HCT116 (cell line): ENCODE measurements around the gene EGFR. TPM values are rescaled to one million over a fixed set of nuclear protein-coding genes. Genes with fewer than 3 reads are reported as not detected.

Experiments
- ATAC-seq: fragments of 200-7000 bp; cut with Tn5 transposase; 2 replicates; pipeline ENCODE4 v1.9.1; 2020; ENCODE audit warnings: mild to moderate bottlenecking, moderate library complexity
- BruUV-seq: library from RNA; stranded (reverse); fragments of 400-500 nt; replicated peaks from 2 replicates; lab custom pipeline; 2021; lab: Mats Ljungman, UMichigan
- CTCF ChIA-PET: fragments of 300-600 bp; sonication (Branson Sonifier 250); formaldehyde crosslinking; loops from one replicate; lab custom pipeline; 2021; ENCODE audit warnings: antibody characterized with exemption; lab: Charles Lee
- POLR2A ChIA-PET: fragments of 300-600, 350-600 bp; sonication (Branson Sonifier 250); formaldehyde crosslinking; loops from one replicate; lab custom pipeline; 2021; ENCODE audit warnings: antibody characterized with exemption; lab: Charles Lee
- RAD21 ChIA-PET, 2 experiments: fragments of 300-600 bp; sonication (Branson Sonifier 250); formaldehyde crosslinking; loops; one replicate each; lab custom pipeline; 2023; ENCODE audit warnings: low total read pairs in 2 of 2; ENCODE audit not compliant: uncharacterized antibody in 2 of 2, unreplicated experiment in 2 of 2, low non-redundant PET in 1 of 2; lab: Charles Lee
- DNase-seq: peaks from one replicate; pipeline ENCODE4 v3.0.0-alpha.2; 2010; ENCODE audit warnings: low read depth, low spot score
- H2AFZ ChIP-seq: fragments of 200-600 bp; shearing (Covaris generic), sonication (generic); 2 replicates; pipeline ENCODE4 v1.6.1; 2017; ENCODE audit warnings: low read depth, mixed run types, mixed read lengths, antibody characterized with exemption, low read length; ENCODE audit not compliant: poor library complexity, severe bottlenecking
- H3K27ac ChIP-seq: 2 replicates; pipeline ENCODE4 v1.5.1; 2012; ENCODE audit warnings: low read depth, low read length
- H3K27me3 ChIP-seq: fragments of 200-600 bp; sonication (generic); 2 replicates; pipeline ENCODE4 v1.6.1; 2016; ENCODE audit warnings: mixed run types, low read length, mixed read lengths; ENCODE audit not compliant: insufficient read depth
- H3K36me3 ChIP-seq, 2 experiments: fragments of 200-500 bp in 1 of 2; fragments of 200-600 bp in 1 of 2; sonication (Bioruptor generic) in 1 of 2; sonication (generic) in 1 of 2; 2 replicates each; pipeline versions ENCODE4 v1.5.1 to v1.6.1; 2014 to 2016; ENCODE audit warnings: low read length in 2 of 2, inconsistent platforms in 1 of 2, mixed read lengths in 1 of 2, mixed run types in 1 of 2; ENCODE audit not compliant: insufficient read depth in 2 of 2, control insufficient read depth in 1 of 2
- H3K4me1 ChIP-seq, 2 experiments: fragments of 200-600 bp in 1 of 2; sonication (generic) in 1 of 2; 2 replicates each; pipeline versions ENCODE4 v1.5.1 to v1.6.1; 2012 to 2017; ENCODE audit warnings: low read length in 2 of 2, inconsistent platforms in 1 of 2, mild to moderate bottlenecking in 1 of 2, mixed read lengths in 1 of 2, mixed run types in 1 of 2, moderate library complexity in 1 of 2; ENCODE audit not compliant: insufficient read depth in 2 of 2, control insufficient read depth in 1 of 2
- H3K4me2 ChIP-seq: fragments of 200-600 bp; sonication (generic); 2 replicates; pipeline ENCODE4 v1.6.1; 2017; ENCODE audit warnings: mixed run types, low read length, mixed read lengths
- H3K4me3 ChIP-seq, 2 experiments: fragments of 200-600 bp in 1 of 2; sonication (generic) in 1 of 2; replicated peaks in 1 of 2; 2 replicates each; pipeline ENCODE4 v1.5.1; 2011 to 2016; ENCODE audit warnings: low read length in 2 of 2, control low read depth in 1 of 2, low read depth in 1 of 2, mild to moderate bottlenecking in 1 of 2, mixed read lengths in 1 of 2, mixed run types in 1 of 2
- H3K79me2 ChIP-seq: fragments of 200-600 bp; sonication (generic); 2 replicates; pipeline ENCODE4 v1.6.1; 2017; ENCODE audit warnings: mild to moderate bottlenecking, mixed run types, low read length, moderate library complexity, mixed read lengths; ENCODE audit not compliant: insufficient read depth
- H3K9ac ChIP-seq: fragments of 200-600 bp; sonication (generic); 2 replicates; pipeline ENCODE4 v1.6.1; 2016; ENCODE audit warnings: low read length, mixed read lengths
- H3K9me2 ChIP-seq: fragments of 200-600 bp; sonication (generic), shearing (Covaris generic); 2 replicates; pipeline ENCODE4 v1.6.1; 2017; ENCODE audit warnings: mixed run types, mild to moderate bottlenecking, moderate library complexity; ENCODE audit not compliant: insufficient read depth
- H3K9me3 ChIP-seq, 2 experiments: fragments of 200-500 bp in 1 of 2; fragments of 200-600 bp in 1 of 2; sonication (Bioruptor generic) in 1 of 2; sonication (generic) in 1 of 2; 2 replicates each; pipeline ENCODE4 v1.6.1; 2014 to 2017; ENCODE audit warnings: low read length in 2 of 2, mixed read lengths in 2 of 2, inconsistent platforms in 1 of 2, low read depth in 1 of 2, mild to moderate bottlenecking in 1 of 2, mixed run types in 1 of 2, moderate library complexity in 1 of 2; ENCODE audit not compliant: control insufficient read depth in 1 of 2, insufficient read depth in 1 of 2
- H4K20me1 ChIP-seq: fragments of 200-600 bp; sonication (generic), shearing (Covaris generic); 2 replicates; pipeline ENCODE4 v1.6.1; 2017; ENCODE audit warnings: mixed run types, mild to moderate bottlenecking, moderate library complexity; ENCODE audit not compliant: insufficient read depth
- ATF3 ChIP-seq: IDR thresholded peaks from 2 replicates; pipeline ENCODE4 v1.6.1; 2012
- ELF1 ChIP-seq: IDR thresholded peaks from 2 replicates; pipeline ENCODE4 v1.6.1; 2012; ENCODE audit warnings: low read depth, borderline replicate concordance
- EZH2 ChIP-seq: fragments of 200-600 bp; sonication (generic); IDR thresholded peaks from 2 replicates; pipeline ENCODE4 v1.6.1; 2017; ENCODE audit warnings: antibody characterized with exemption, mixed run types
- EZH2phosphoT487 ChIP-seq: fragments of 200-600 bp; IDR thresholded peaks from 2 replicates; pipeline ENCODE4 v1.6.1; 2018; ENCODE audit warnings: antibody characterized with exemption, borderline replicate concordance
- FOSL1 ChIP-seq: IDR thresholded peaks from 2 replicates; pipeline ENCODE4 v1.6.1; 2012; ENCODE audit warnings: low read depth
- JUND ChIP-seq: IDR thresholded peaks from 2 replicates; pipeline ENCODE4 v1.6.1; 2012
- POLR2AphosphoS5 ChIP-seq: IDR thresholded peaks from 2 replicates; pipeline ENCODE4 v1.6.1; 2011; ENCODE audit warnings: mild to moderate bottlenecking, low read depth, low read length, moderate library complexity
- REST ChIP-seq: IDR thresholded peaks from 2 replicates; pipeline ENCODE4 v1.6.1; 2012; ENCODE audit warnings: low read depth
- SIN3A ChIP-seq: IDR thresholded peaks from 2 replicates; pipeline ENCODE4 v1.6.1; 2012; ENCODE audit warnings: low read depth
- SP1 ChIP-seq: IDR thresholded peaks from 2 replicates; pipeline ENCODE4 v1.6.1; 2012; ENCODE audit warnings: low read depth
- SRF ChIP-seq: IDR thresholded peaks from 2 replicates; pipeline ENCODE4 v1.6.1; 2012; ENCODE audit warnings: low read depth
- TCF7L2 ChIP-seq: IDR thresholded peaks from 2 replicates; pipeline ENCODE4 v1.7.0; 2011; ENCODE audit warnings: borderline replicate concordance, inconsistent platforms; ENCODE audit not compliant: insufficient read depth, insufficient read length; ENCODE audit errors: extremely low read depth
- YY1 ChIP-seq: IDR thresholded peaks from 2 replicates; pipeline ENCODE4 v1.6.1; 2011; ENCODE audit warnings: low read length, low read depth, moderate library complexity, mild to moderate bottlenecking; ENCODE audit not compliant: insufficient replicate concordance; ENCODE audit errors: extremely low read depth
- ZBTB33 ChIP-seq: IDR thresholded peaks from 2 replicates; pipeline ENCODE4 v1.6.1; 2011; ENCODE audit warnings: mild to moderate bottlenecking, low read length, moderate library complexity; ENCODE audit not compliant: insufficient replicate concordance; ENCODE audit errors: extremely low read depth
- intact Hi-C: fragments of 100-400 bp; cut with micrococcal nuclease; formaldehyde crosslinking; loops from 2 replicates; pipeline ENCODE4 v1.10.0; 2022
- total RNA-seq: library from RNA; stranded (reverse); gene quantifications from one replicate; pipeline ENCODE4 v1.2.1, GENCODE V29; 2021; ENCODE audit not compliant: unreplicated experiment

EGFR gene
- total RNA-seq, 1 experiment from 2014 or later: 71.5 TPM

GRCh38 chr7:55210716-55211115 lies 191.9 kb downstream of the EGFR start:
- ChIA-PET RAD21 (no interaction called here), CTCF (no interaction called here), POLR2A (no interaction called here)
- H3K9me2 ChIP-seq: no peaks in the 10 kb centered on the region
- ATAC-seq (no peak), DNase-seq (no peak)
- no peak overlapping the region for H3K27ac ChIP-seq
- intact Hi-C loops: no loop called here
- H3K9me3 ChIP-seq: no peaks in the 10 kb centered on the region
- no peak overlapping the region for H3K4me2 ChIP-seq
- H3K36me3 ChIP-seq: peaks cover 22 to 31% of the 10 kb centered on the region in 2 experiments; a peak in 3 of 4 replicates
- H4K20me1 ChIP-seq: no peaks in the 10 kb centered on the region
- H2AFZ ChIP-seq: no peak overlapping the region
- no peak overlapping the region for H3K9ac ChIP-seq
- no peaks in the 10 kb centered on the region for H3K79me2 ChIP-seq
- no peak overlapping the region for H3K4me3 ChIP-seq
- BruUV-seq: no TSS peak
- TF ChIP-seq EZH2phosphoT487: no peak
- no peak for TF ChIP-seq JUND
- TF ChIP-seq FOSL1: no peak
- TF ChIP-seq ELF1: no peak
- no peak for TF ChIP-seq YY1
- H3K27me3 ChIP-seq: no peaks in the 10 kb centered on the region
- no peaks in the 10 kb centered on the region for H3K4me1 ChIP-seq

- Histone ChIP-seq H3K27me3 (no peaks in the 10 kb centered on the region), H3K4me3 (no peak overlapping the region), H3K9me3 (no peaks in the 10 kb centered on the region), H3K36me3 (peaks cover 14 to 22% of the 10 kb centered on the region in 2 experiments; a peak in 2 of 4 replicates), H3K4me1 (no peaks in the 10 kb centered on the region), H3K9me2 (no peaks in the 10 kb centered on the region), H4K20me1 (no peaks in the 10 kb centered on the region), H3K27ac (no peak overlapping the region), H3K9ac (no peak overlapping the region), H3K4me2 (no peak overlapping the region), H2AFZ (no peak overlapping the region), H3K79me2 (no peaks in the 10 kb centered on the region)
- BruUV-seq: no TSS peak
- intact Hi-C loops: no loop called here
- no peak for DNase-seq
- ATAC-seq: no peak
- POLR2A ChIA-PET: no interaction called here
- RAD21 ChIA-PET: no interaction called here
- CTCF ChIA-PET: no interaction called here
- no peak for TF ChIP-seq FOSL1
- no peak for TF ChIP-seq SIN3A
- no peak for TF ChIP-seq JUND
- no peak for TF ChIP-seq EZH2
- TF ChIP-seq REST: no peak
- no peak for TF ChIP-seq ATF3
- no peak for TF ChIP-seq SP1
- no peak for TF ChIP-seq POLR2AphosphoS5
- TF ChIP-seq SRF: no peak
- no peak for TF ChIP-seq ZBTB33
- TF ChIP-seq TCF7L2: no peak
Measured at GRCh38 chr7:55211726-55212125, 192.9 kb downstream of the EGFR start.
